ENCODE measurements around the gene OPTN.

GRCh38 chr10:13106387-13107045 lies 6.6 kb downstream of the OPTN start:
- TF ChIP-seq TAF1 (IDR thresholded peaks at IDR 0.05; ENCODE audit: low read depth) = no peak
- no peak for TF ChIP-seq POLR2AphosphoS5 (IDR thresholded peaks at IDR 0.05)
- no peak for TF ChIP-seq EZH2 (IDR thresholded peaks at IDR 0.05; ENCODE audit: borderline replicate concordance, insufficient read depth, low read length, poor library complexity, severe bottlenecking)
